ENCODE results near the gene FARP1.

- TF ChIP-seq CTCF (tag by site-specific recombination; IDR thresholded peaks at IDR 0.05) (no peak), ZNF404 (tag by site-specific recombination; IDR thresholded peaks at IDR 0.05) (no peak), TCF7L2 (IDR thresholded peaks at IDR 0.05; ENCODE audit: borderline replicate concordance, low read depth, low read length) (no peak), BCL6B (tag by site-specific recombination; IDR thresholded peaks at IDR 0.05) (no peak), IKZF3 (tag by site-specific recombination; IDR thresholded peaks at IDR 0.05) (no peak), ZNF530 (tag by site-specific recombination; IDR thresholded peaks at IDR 0.05; ENCODE audit: low read depth) (no peak), PRDM10 (tag by site-specific recombination; IDR thresholded peaks at IDR 0.05) (no peak), GLI4 (tag by site-specific recombination; IDR thresholded peaks at IDR 0.05) (no peak), PBX3 (CRISPR knock-in tag; IDR thresholded peaks at IDR 0.05) (no peak), MEIS1 (CRISPR knock-in tag; IDR thresholded peaks at IDR 0.05; ENCODE audit: borderline replicate concordance) (no peak), ZNF549 (tag by site-specific recombination; IDR thresholded peaks at IDR 0.05) (no peak), ZNF670 (tag by site-specific recombination; IDR thresholded peaks at IDR 0.05; ENCODE audit: low read depth) (no peak), ZNF335 (tag by site-specific recombination; conservative IDR thresholded peaks at IDR 0.05) (no peak)
Measured at GRCh38 chr13:98221234-98221633, 78.3 kb downstream of the FARP1 start.
